CD4-positive, alpha-beta T cell (primary cell): ENCODE measurements around the gene PTCRA. TPM values are rescaled to one million over a fixed set of nuclear protein-coding genes. Genes with fewer than 3 reads are reported as not detected.
"Not testable (repeated sequence)": the region's sequence is repeated elsewhere in the genome, so short reads cannot be mapped to it uniquely, and the experiment has no call there.

Source experiments
- ATAC-seq: fragments of 200-7000 bp; cut with Tn5 transposase; one replicate; pipeline ENCODE4 v1.10.0; 2022; ENCODE audit warnings: mild to moderate bottlenecking; ENCODE audit not compliant: poor library complexity
- CTCF ChIA-PET: fragments of 350-600 bp; sonication (Branson Sonifier 250); formaldehyde crosslinking; loops from one replicate; lab custom pipeline; 2021; ENCODE audit warnings: antibody characterized with exemption, inconsistent platforms; lab: Charles Lee
- POLR2A ChIA-PET: fragments of 350-600 bp; sonication (Branson Sonifier 250); formaldehyde crosslinking; loops from one replicate; lab custom pipeline; 2021; ENCODE audit warnings: antibody characterized with exemption, inconsistent platforms; lab: Charles Lee
- DNase-seq, 14 experiments: peaks; one replicate each; pipeline ENCODE4 v3.0.0-alpha.2; 2013 to 2020; ENCODE audit warnings: mixed read lengths in 2 of 14
- H3K27ac ChIP-seq, 2 donors: one replicate each; pipeline versions ENCODE4 v1.5.1 to v1.7.0; 2013; ENCODE audit warnings: low read length in 2 of 2, low read depth in 1 of 2, mild to moderate bottlenecking in 1 of 2
- H3K27me3 ChIP-seq, 2 experiments: 1 replicate in 1 of 2; 2 replicates in 1 of 2; pipeline versions ENCODE4 v1.6.1 to v1.7.0; 2013; ENCODE audit warnings: low read length in 2 of 2, control low read depth in 1 of 2, mild to moderate bottlenecking in 1 of 2, moderate library complexity in 1 of 2; ENCODE audit not compliant: insufficient read depth in 2 of 2, control insufficient read depth in 1 of 2
- H3K36me3 ChIP-seq: one replicate; pipeline ENCODE4 v1.6.1; 2013; ENCODE audit warnings: low read length, control low read depth; ENCODE audit not compliant: insufficient read depth
- H3K4me1 ChIP-seq: one replicate; pipeline ENCODE4 v1.6.1; 2013; ENCODE audit warnings: low read length, control low read depth; ENCODE audit not compliant: insufficient read depth
- H3K4me3 ChIP-seq: one replicate; pipeline ENCODE4 v1.5.1; 2013; ENCODE audit warnings: mild to moderate bottlenecking, low read length, moderate library complexity
- H3K9me3 ChIP-seq, 2 experiments: 1 replicate in 1 of 2; 2 replicates in 1 of 2; pipeline versions ENCODE4 v1.6.1 to v1.7.0; 2013; ENCODE audit warnings: low read length in 2 of 2, mild to moderate bottlenecking in 2 of 2, control low read depth in 1 of 2, moderate library complexity in 1 of 2; ENCODE audit not compliant: control insufficient read depth in 1 of 2, insufficient read depth in 1 of 2
- H3K27ac Mint-ChIP-seq: one replicate; pipeline ENCODE4 v1.8.0; 2020; ENCODE audit warnings: mixed read lengths
- H3K27me3 Mint-ChIP-seq: one replicate; pipeline ENCODE4 v1.8.0; 2021; ENCODE audit warnings: mixed read lengths
- H3K36me3 Mint-ChIP-seq: one replicate; pipeline ENCODE4 v1.8.0; 2021; ENCODE audit warnings: low read depth, mixed read lengths
- H3K4me1 Mint-ChIP-seq: one replicate; pipeline ENCODE4 v1.8.0; 2021; ENCODE audit warnings: low read depth, mixed read lengths
- H3K4me3 Mint-ChIP-seq: one replicate; pipeline ENCODE4 v1.8.0; 2020; ENCODE audit warnings: mild to moderate bottlenecking, mixed read lengths
- H3K9me3 Mint-ChIP-seq: one replicate; pipeline ENCODE4 v1.8.0; 2020; ENCODE audit warnings: mixed read lengths
- intact Hi-C, 2 experiments: fragments of 100-400 bp; cut with DNase I in 1 of 2; cut with micrococcal nuclease in 1 of 2; formaldehyde crosslinking; loops; one replicate each; pipeline versions ENCODE4 v1.15.1 to v1.9.0; 2023 to 2025; cut with DNase I, micrococcal nuclease
- total RNA-seq, 174 experiments: library from RNA in 2 of 174; stranded (reverse) in 2 of 174; gene quantifications; one replicate each; pipeline ENCODE4 v1.2.3 and lab custom pipeline; 2021 to 2026
- TF ChIP-seq, protein P1 (sequence below): fragments of 200-600 bp; IDR thresholded peaks from one replicate; pipeline ENCODE4 v1.8.0; 2022; ENCODE audit warnings: antibody characterized with exemption, mild to moderate bottlenecking

The PTCRA gene
- total RNA-seq, 2 experiments from 2014 or later: not detected

DNA sequence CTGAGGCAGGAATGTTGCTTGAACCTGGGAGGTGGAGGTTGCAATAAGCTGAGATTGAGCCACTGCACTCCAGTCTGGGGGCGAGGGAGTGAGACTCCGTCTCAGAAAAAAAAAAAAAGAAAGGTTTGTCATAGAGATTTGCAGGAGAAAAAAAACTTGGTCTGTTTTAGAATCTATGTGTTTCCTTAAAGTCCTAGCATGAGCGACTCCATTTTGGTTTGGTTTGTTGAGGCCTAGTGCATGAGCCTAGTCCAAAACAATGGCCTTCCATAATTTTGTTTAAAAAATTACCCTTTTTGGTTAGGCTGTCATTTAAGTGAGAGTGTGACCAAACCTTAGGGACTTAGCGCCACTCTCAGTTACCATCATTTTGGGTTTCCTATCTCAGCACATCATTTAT lies 36.5 kb downstream of the PTCRA start:
- Histone ChIP-seq H3K27ac (no peak overlapping the region), H3K36me3 (no peaks in the 10 kb centered on the region), H3K9me3 (no peaks in the 10 kb centered on the region), H3K4me1 (no peaks in the 10 kb centered on the region), H3K27me3 (no peaks in the 10 kb centered on the region), H3K4me3 (no peak overlapping the region)
- ATAC-seq (no peak), DNase-seq (no peak)
- H3K4me3 Mint-ChIP-seq: no peak overlapping the region
- ChIA-PET CTCF (no interaction called here), POLR2A (interaction anchor here (0.9 kb wide), 1 partner anchor 23 kb away, joined by 3 read pairs; the partner anchor contains the start of gene CNPY3)
- no peaks in the 10 kb centered on the region for H3K9me3 Mint-ChIP-seq
- no peak overlapping the region for H3K27ac Mint-ChIP-seq
- no peaks in the 10 kb centered on the region for H3K4me1 Mint-ChIP-seq
- peaks cover 17% of the 10 kb centered on the region for H3K36me3 Mint-ChIP-seq
- no peaks in the 10 kb centered on the region for H3K27me3 Mint-ChIP-seq
- TF ChIP-seq, protein P1, sequence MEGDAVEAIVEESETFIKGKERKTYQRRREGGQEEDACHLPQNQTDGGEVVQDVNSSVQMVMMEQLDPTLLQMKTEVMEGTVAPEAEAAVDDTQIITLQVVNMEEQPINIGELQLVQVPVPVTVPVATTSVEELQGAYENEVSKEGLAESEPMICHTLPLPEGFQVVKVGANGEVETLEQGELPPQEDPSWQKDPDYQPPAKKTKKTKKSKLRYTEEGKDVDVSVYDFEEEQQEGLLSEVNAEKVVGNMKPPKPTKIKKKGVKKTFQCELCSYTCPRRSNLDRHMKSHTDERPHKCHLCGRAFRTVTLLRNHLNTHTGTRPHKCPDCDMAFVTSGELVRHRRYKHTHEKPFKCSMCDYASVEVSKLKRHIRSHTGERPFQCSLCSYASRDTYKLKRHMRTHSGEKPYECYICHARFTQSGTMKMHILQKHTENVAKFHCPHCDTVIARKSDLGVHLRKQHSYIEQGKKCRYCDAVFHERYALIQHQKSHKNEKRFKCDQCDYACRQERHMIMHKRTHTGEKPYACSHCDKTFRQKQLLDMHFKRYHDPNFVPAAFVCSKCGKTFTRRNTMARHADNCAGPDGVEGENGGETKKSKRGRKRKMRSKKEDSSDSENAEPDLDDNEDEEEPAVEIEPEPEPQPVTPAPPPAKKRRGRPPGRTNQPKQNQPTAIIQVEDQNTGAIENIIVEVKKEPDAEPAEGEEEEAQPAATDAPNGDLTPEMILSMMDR: no peak
- intact Hi-C loops: no loop called here

DNA sequence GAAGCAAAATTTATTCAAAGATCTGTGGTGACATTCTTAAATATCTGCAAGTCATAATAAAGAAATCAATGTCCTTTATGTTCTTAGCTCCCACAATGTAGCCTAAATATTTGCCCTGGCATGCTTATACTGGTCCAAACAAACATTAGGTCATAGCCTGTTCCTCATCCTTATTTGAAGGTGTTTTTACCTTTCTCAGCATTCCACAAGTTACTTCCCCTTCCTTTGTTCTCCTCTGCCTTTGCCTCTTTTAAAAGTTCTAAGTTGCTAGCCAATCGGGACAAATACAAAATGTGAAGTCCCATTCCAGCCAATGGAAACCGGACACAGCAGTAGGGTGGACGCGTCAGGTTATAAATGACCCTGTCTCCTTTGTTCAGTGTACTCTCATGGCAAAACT lies 38.6 kb downstream of the PTCRA start:
- ATAC-seq, H3K9me3 ChIP-seq, H3K4me1 ChIP-seq, H3K27ac ChIP-seq, H3K4me1 Mint-ChIP-seq, H3K36me3 ChIP-seq, DNase-seq, H3K4me3 ChIP-seq, H3K27me3 ChIP-seq, H3K4me3 Mint-ChIP-seq, H3K36me3 Mint-ChIP-seq, intact Hi-C loops, H3K27ac Mint-ChIP-seq, H3K27me3 Mint-ChIP-seq, CTCF ChIA-PET, POLR2A ChIA-PET, H3K9me3 Mint-ChIP-seq: not testable (repeated sequence)

DNA sequence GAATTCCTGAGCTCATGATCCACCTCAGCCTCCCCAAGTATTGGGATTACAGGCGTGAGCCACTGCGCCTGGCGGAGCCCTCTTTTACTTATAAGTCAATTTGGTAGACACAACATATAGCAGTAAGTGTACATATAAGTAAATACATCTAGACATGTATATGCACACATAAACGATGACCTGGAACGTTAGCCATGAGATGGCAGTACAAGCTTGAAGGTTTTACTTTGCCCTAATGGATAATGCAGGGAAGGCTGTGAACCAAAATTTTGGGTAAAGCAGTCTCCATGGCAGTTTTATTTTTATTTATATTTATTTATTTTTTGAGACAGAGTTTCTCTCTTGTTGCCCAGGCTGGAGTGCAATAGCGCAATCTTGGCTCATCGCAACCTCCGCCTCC lies 42.3 kb downstream of the PTCRA start:
- Histone ChIP-seq H3K4me3 (no peak overlapping the region), H3K4me1 (peaks cover 15% of the 10 kb centered on the region), H3K9me3 (no peaks in the 10 kb centered on the region), H3K27me3 (no peaks in the 10 kb centered on the region), H3K36me3 (peaks cover 2% of the 10 kb centered on the region), H3K27ac (no peak overlapping the region)
- intact Hi-C loops: no loop called here
- H3K27me3 Mint-ChIP-seq: no peaks in the 10 kb centered on the region
- TF ChIP-seq, protein P1: no peak
- H3K27ac Mint-ChIP-seq: no peak overlapping the region
- DNase-seq (no peak), ATAC-seq (no peak)
- no peak overlapping the region for H3K4me3 Mint-ChIP-seq
- POLR2A ChIA-PET: interaction anchor here (0.6 to 1.7 kb wide), 3 partner anchors 21 to 469 kb away, joined by 3 to 4 read pairs (median 4); partner anchors contain the start of genes PEX6 and PPP2R5D
- CTCF ChIA-PET: no interaction called here
- no peaks in the 10 kb centered on the region for H3K36me3 Mint-ChIP-seq
- no peaks in the 10 kb centered on the region for H3K9me3 Mint-ChIP-seq
- H3K4me1 Mint-ChIP-seq: peaks cover 20% of the 10 kb centered on the region

DNA sequence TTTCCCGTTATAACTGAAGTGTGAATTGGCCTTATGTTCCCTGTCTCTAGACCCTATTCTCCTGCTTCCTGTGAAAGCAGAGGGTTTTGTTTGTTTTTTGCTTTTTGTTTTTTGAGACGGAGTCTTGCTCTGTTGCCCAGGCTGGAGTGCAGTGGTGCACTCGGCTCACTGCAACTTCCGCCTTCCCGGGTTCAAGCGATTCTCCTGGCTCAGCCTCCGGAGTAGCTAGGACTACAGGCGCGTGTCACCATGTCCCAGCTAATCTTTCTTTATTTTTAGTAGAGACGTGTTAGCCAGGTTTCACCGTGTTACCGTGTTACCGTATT lies 44.0 kb downstream of the PTCRA start:
- peaks cover 15% of the 10 kb centered on the region for H3K36me3 ChIP-seq
- POLR2A ChIA-PET: interaction anchor here (0.7 to 2.9 kb wide), 3 partner anchors 19 to 30 kb away, joined by 3 to 18 read pairs (median 4); partner anchors contain the start of genes PEX6 and PPP2R5D
- Mint-ChIP-seq H3K4me1 (peaks cover 20% of the 10 kb centered on the region), H3K36me3 (peaks cover 12% of the 10 kb centered on the region), H3K27ac (no peak overlapping the region), H3K27me3 (no peaks in the 10 kb centered on the region), H3K4me3 (peak overlapping the region; percentile 79), H3K9me3 (no peaks in the 10 kb centered on the region)
- H3K4me3 ChIP-seq: peak overlapping the region; percentile 55
- no peak overlapping the region for H3K27ac ChIP-seq
- peaks cover 15% of the 10 kb centered on the region for H3K4me1 ChIP-seq
- CTCF ChIA-PET: interaction anchor here (0.6 kb wide), 1 partner anchor 92 kb away, joined by 4 read pairs; no protein-coding TSS in a partner anchor
- H3K27me3 ChIP-seq: no peaks in the 10 kb centered on the region
- DNase-seq (no peak), ATAC-seq (no peak)
- intact Hi-C loops: no loop called here
- no peaks in the 10 kb centered on the region for H3K9me3 ChIP-seq
- TF ChIP-seq, protein P1: no peak
